Measurements from ENCODE around the gene CHD2. TPM values are rescaled to one million over a fixed set of nuclear protein-coding genes. Genes with fewer than 3 reads are reported as not detected.

Gene CHD2
- total RNA-seq, 1 experiment from 2014 or later: 85.0 TPM

DNA sequence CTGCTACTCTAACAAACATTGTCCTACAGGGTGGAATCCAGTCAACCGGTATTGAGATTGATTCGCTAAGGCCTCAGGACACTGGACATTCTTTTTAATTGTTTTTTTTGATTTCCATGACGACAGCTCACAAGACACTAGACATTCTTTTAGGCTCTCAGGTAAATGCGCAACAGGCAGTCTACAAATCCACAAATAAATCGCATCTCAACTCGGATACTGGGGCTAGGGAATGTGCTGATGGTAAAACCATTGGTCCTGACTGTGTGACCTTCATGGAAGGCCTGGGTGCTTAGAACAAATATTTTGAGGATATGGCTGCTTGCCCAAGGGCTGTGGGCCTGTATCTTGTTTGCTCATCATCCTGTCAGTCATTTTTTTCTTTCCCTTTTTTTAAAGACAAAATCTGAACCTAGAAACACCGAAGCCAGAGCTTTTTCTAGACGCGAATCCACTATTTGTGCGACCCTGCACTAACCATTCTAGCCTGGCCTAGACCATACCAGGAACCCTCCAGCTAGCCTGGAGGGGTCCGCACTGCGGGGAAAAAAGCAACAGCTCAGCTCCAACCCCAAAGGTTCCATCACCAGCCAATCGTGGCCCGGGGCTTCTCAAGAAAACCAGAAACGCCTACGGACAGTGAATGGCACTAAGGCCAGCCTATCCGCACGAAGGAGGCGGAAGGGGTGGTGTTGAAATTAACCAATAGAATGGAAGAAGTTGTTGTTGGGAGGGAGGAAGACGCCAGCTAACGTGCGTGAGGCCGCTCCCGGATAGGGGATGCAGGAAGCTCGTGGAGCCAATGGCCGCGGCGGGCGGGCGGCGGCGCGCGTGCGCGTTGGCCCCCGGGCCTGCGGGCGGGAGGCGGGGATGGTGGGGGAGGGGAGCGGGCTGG, 18.1 kb upstream of the CHD2 start:
- peak; percentile 98 to 99 for DNase-seq
- Histone ChIP-seq H3K9me3 (no peaks in the 10 kb centered on the region), H3K27me3 (replicated peaks; ENCODE audit: control insufficient read depth, insufficient read depth, low read length) (no peaks in the 10 kb centered on the region), H3K4me3 (ENCODE audit: low read depth, low read length) (peak overlapping the region; percentile 33), H3K36me3 (ENCODE audit: control insufficient read depth, insufficient read depth, low read length) (no peaks in the 10 kb centered on the region), H3K4me1 (peaks cover 48% of the 10 kb centered on the region)
- CTCF ChIA-PET: interaction anchor here (0.6 to 2.2 kb wide), 16 partner anchors 12 to 1950 kb away, joined by 3 to 18 read pairs (median 4); no protein-coding TSS in a partner anchor
- peaks cover 37% of the 10 kb centered on the region for H3K4me1 Mint-ChIP-seq (ENCODE audit: low read depth, unreplicated experiment)
- peak overlapping the region; percentile 87 for H3K4me3 Mint-ChIP-seq (ENCODE audit: unreplicated experiment)
- POLR2A ChIA-PET: interaction anchor here (0.5 to 3.7 kb wide), 26 partner anchors 12 to 228 kb away, joined by 3 to 103 read pairs (median 6); partner anchors contain the start of gene CHD2
- no peaks in the 10 kb centered on the region for H3K27me3 Mint-ChIP-seq (ENCODE audit: insufficient read depth, unreplicated experiment)
- peak overlapping the region; percentile 98 for H3K27ac Mint-ChIP-seq (ENCODE audit: unreplicated experiment)
- no peaks in the 10 kb centered on the region for H3K9me3 Mint-ChIP-seq (ENCODE audit: unreplicated experiment)
- TF ChIP-seq, protein P1, sequence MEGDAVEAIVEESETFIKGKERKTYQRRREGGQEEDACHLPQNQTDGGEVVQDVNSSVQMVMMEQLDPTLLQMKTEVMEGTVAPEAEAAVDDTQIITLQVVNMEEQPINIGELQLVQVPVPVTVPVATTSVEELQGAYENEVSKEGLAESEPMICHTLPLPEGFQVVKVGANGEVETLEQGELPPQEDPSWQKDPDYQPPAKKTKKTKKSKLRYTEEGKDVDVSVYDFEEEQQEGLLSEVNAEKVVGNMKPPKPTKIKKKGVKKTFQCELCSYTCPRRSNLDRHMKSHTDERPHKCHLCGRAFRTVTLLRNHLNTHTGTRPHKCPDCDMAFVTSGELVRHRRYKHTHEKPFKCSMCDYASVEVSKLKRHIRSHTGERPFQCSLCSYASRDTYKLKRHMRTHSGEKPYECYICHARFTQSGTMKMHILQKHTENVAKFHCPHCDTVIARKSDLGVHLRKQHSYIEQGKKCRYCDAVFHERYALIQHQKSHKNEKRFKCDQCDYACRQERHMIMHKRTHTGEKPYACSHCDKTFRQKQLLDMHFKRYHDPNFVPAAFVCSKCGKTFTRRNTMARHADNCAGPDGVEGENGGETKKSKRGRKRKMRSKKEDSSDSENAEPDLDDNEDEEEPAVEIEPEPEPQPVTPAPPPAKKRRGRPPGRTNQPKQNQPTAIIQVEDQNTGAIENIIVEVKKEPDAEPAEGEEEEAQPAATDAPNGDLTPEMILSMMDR (IDR thresholded peaks at IDR 0.05; ENCODE audit: insufficient read depth in 1 of 2, low read depth in 1 of 2, low read length in 1 of 2, severe bottlenecking in 1 of 2, unreplicated experiment in 1 of 2): no peak
- peaks cover 59% of the 10 kb centered on the region for H3K36me3 Mint-ChIP-seq (ENCODE audit: insufficient read depth, unreplicated experiment)
- BruUV-seq (replicated peaks): TSS peak; percentile 95
- intact Hi-C loops (cut with micrococcal nuclease; ENCODE audit: unreplicated experiment): loop anchor here (1.0 kb wide), 5 partner anchors 22 to 73 kb away; no protein-coding TSS in a partner anchor

DNA sequence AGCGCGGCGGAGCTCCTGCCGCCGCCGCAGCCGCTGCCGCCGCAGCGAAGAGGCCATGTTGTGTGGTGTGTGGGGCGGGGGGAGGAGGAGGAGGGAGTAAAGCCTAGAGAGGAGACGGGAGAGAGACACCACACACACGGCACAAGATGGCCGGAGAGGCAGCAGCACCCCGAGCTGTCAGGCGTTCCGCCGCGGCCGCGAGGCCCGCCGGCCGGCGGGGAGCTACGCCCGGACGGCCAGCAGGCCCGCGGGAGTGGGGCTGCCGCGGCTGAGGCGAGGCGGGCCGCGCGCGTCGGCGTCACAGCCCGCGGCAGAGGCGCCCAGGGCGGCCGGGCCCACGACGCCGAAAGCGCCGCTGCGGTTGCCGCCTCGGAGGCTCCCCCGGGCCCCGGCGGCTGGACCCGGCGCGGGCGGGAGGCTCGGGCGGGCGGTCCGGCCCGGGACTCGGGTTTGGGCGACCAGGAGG, 17.4 kb upstream of the CHD2 start:
- ChIA-PET POLR2A (interaction anchor here (0.6 to 3.7 kb wide), 24 partner anchors 13 to 229 kb away, joined by 3 to 103 read pairs (median 6); partner anchors contain the start of gene CHD2), CTCF (interaction anchor here (0.6 to 2.2 kb wide), 18 partner anchors 12 to 1951 kb away, joined by 3 to 18 read pairs (median 4); no protein-coding TSS in a partner anchor)
- peaks cover 30% of the 10 kb centered on the region for H3K4me1 Mint-ChIP-seq (ENCODE audit: low read depth, unreplicated experiment)
- no peak for DNase-seq
- BruUV-seq (replicated peaks): no TSS peak
- Histone ChIP-seq H3K4me1 (peaks cover 45% of the 10 kb centered on the region), H3K4me3 (ENCODE audit: low read depth, low read length) (peak overlapping the region; percentile 82), H3K36me3 (ENCODE audit: control insufficient read depth, insufficient read depth, low read length) (no peaks in the 10 kb centered on the region), H3K9me3 (no peaks in the 10 kb centered on the region), H3K27me3 (replicated peaks; ENCODE audit: control insufficient read depth, insufficient read depth, low read length) (no peaks in the 10 kb centered on the region)
- H3K27ac Mint-ChIP-seq (ENCODE audit: unreplicated experiment): peak overlapping the region; percentile 98
- H3K4me3 Mint-ChIP-seq (ENCODE audit: unreplicated experiment): peak overlapping the region; percentile 87
- intact Hi-C loops (cut with micrococcal nuclease; ENCODE audit: unreplicated experiment): loop anchor here (1.0 kb wide), 5 partner anchors 22 to 73 kb away; no protein-coding TSS in a partner anchor
- TF ChIP-seq, protein P1 (IDR thresholded peaks at IDR 0.05; ENCODE audit: insufficient read depth in 1 of 2, low read depth in 1 of 2, low read length in 1 of 2, severe bottlenecking in 1 of 2, unreplicated experiment in 1 of 2): no peak
- H3K9me3 Mint-ChIP-seq (ENCODE audit: unreplicated experiment): no peaks in the 10 kb centered on the region
- no peaks in the 10 kb centered on the region for H3K27me3 Mint-ChIP-seq (ENCODE audit: insufficient read depth, unreplicated experiment)
- H3K36me3 Mint-ChIP-seq (ENCODE audit: insufficient read depth, unreplicated experiment): peaks cover 66% of the 10 kb centered on the region

DNA sequence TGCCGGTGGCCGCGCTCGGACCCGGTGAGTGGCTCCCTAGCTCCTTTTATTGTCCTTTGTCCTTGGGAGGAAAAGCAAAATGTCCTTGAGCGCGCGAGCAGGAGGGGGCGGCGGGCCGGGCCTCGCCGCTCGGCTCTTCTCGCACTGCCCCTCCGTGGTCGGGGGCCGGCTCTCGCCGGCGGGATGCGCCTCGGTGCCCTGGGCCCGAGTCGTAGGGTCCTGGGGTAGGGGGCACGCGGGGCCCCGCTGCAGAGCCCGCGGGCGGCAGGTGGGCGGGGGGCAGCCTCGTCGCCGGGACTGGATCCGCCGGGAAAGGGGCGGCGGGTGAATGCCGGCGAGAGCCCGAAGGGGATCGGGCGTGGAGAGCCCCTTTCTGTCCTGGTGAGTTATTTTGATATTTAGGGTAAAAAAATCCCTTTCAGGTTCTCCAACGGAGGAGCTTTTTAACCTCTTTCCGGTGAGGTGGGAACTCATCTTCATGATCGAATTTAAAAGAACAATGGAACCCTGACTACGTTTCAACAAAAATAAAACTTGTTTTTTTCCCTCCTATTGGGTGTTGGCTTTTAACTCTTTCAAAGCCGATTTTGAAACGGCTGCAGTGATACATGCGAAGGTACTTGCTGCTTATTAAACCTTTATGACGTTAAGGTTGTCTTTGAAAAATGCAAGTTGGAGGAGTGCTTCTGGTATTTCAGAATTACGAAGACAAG, 16.8 kb upstream of the CHD2 start:
- DNase-seq: peak in 1 of 2 experiments; percentile 57
- no peaks in the 10 kb centered on the region for H3K9me3 ChIP-seq
- peak overlapping the region; percentile 87 for H3K4me3 Mint-ChIP-seq (ENCODE audit: unreplicated experiment)
- H3K27ac Mint-ChIP-seq (ENCODE audit: unreplicated experiment): peak overlapping the region; percentile 98
- BruUV-seq (replicated peaks): no TSS peak
- H3K27me3 Mint-ChIP-seq (ENCODE audit: insufficient read depth, unreplicated experiment): no peaks in the 10 kb centered on the region
- H3K4me1 Mint-ChIP-seq (ENCODE audit: low read depth, unreplicated experiment): peaks cover 24% of the 10 kb centered on the region
- intact Hi-C loops (cut with micrococcal nuclease; ENCODE audit: unreplicated experiment): no loop called here
- POLR2A ChIA-PET: interaction anchor here (1.0 to 3.7 kb wide), 12 partner anchors 17 to 86 kb away, joined by 3 to 103 read pairs (median 16); partner anchors contain the start of gene CHD2
- H3K4me1 ChIP-seq: peaks cover 39% of the 10 kb centered on the region
- TF ChIP-seq, protein P1 (IDR thresholded peaks at IDR 0.05; ENCODE audit: insufficient read depth in 1 of 2, low read depth in 1 of 2, low read length in 1 of 2, severe bottlenecking in 1 of 2, unreplicated experiment in 1 of 2): no peak
- CTCF ChIA-PET: interaction anchor here (0.6 to 2.2 kb wide), 9 partner anchors 20 to 1951 kb away, joined by 3 to 18 read pairs (median 3); no protein-coding TSS in a partner anchor
- H3K9me3 Mint-ChIP-seq (ENCODE audit: unreplicated experiment): no peaks in the 10 kb centered on the region
- H3K27me3 ChIP-seq (replicated peaks; ENCODE audit: control insufficient read depth, insufficient read depth, low read length): no peaks in the 10 kb centered on the region
- H3K36me3 Mint-ChIP-seq (ENCODE audit: insufficient read depth, unreplicated experiment): peaks cover 72% of the 10 kb centered on the region
- no peaks in the 10 kb centered on the region for H3K36me3 ChIP-seq (ENCODE audit: control insufficient read depth, insufficient read depth, low read length)
- peak overlapping the region; percentile 82 for H3K4me3 ChIP-seq (ENCODE audit: low read depth, low read length)

Data from Caco-2 (cell line).